Adrenal gland (tissue), 5 donors: ENCODE results near the gene STK24.

Source experiments
- CTCF ChIP-seq, 6 experiments: fragments of 450-650 bp in 4 of 6; fragments of 200-600 bp in 2 of 6; sonication (generic) in 1 of 6; IDR thresholded peaks; 1 replicate in 5 of 6; 2 replicates in 1 of 6; pipeline versions ENCODE4 v1.5.1 to v1.8.0; 2016 to 2021; ENCODE audit warnings: antibody characterized with exemption in 6 of 6, mild to moderate bottlenecking in 2 of 6, moderate library complexity in 1 of 6
- POLR2A ChIP-seq, 2 donors: fragments of 450-650 bp; IDR thresholded peaks; one replicate each; pipeline ENCODE4 v1.6.1; 2017; ENCODE audit warnings: antibody characterized with exemption in 2 of 2, mild to moderate bottlenecking in 2 of 2, moderate library complexity in 1 of 2
- donor health status: DM: no; HTN: no; CAD: no.

GRCh38 chr13:98549006-98549727 is 27.7 kb downstream of the STK24 start:
- TF ChIP-seq CTCF (IDR thresholded peaks at IDR 0.05) (no peak), POLR2A (IDR thresholded peaks at IDR 0.05) (no peak)
